Keratinocyte (primary cell): ENCODE measurements around the gene SHISA5. TPM values are rescaled to one million over a fixed set of nuclear protein-coding genes. Genes with fewer than 3 reads are reported as not detected.

ENCODE experiments used
- DNase-seq: peaks from one replicate; pipeline ENCODE4 v3.0.0-alpha.2; 2011; ENCODE audit warnings: low read depth, missing footprints, low spot score
- FAIRE-seq: peaks from 2 replicates; lab custom pipeline; 2011; peaks lifted over from hg19 to GRCh38; lab: Jason Lieb, UNC
- H2AFZ ChIP-seq: 2 replicates; pipeline ENCODE4 v1.6.0; 2012; ENCODE audit warnings: low read length, control low read depth, inconsistent platforms; ENCODE audit not compliant: control insufficient read depth
- H3K27ac ChIP-seq: 2 replicates; pipeline ENCODE4 v1.5.1; 2011; ENCODE audit warnings: low read length; ENCODE audit not compliant: control insufficient read depth, insufficient read depth
- H3K27me3 ChIP-seq: 3 replicates; pipeline ENCODE4 v1.6.0; 2011; ENCODE audit warnings: low read length; ENCODE audit not compliant: control insufficient read depth, insufficient read depth; ENCODE audit errors: extremely low read depth
- H3K36me3 ChIP-seq, 2 experiments: 2 replicates in 1 of 2; 3 replicates in 1 of 2; pipeline ENCODE4 v1.5.1; 2011; ENCODE audit warnings: low read length in 2 of 2, mild to moderate bottlenecking in 1 of 2; ENCODE audit not compliant: control insufficient read depth in 2 of 2, insufficient read depth in 2 of 2; ENCODE audit errors: extremely low read depth in 1 of 2
- H3K4me1 ChIP-seq: 3 replicates; pipeline ENCODE4 v1.5.1; 2011; ENCODE audit warnings: low read length; ENCODE audit not compliant: control insufficient read depth, insufficient read depth; ENCODE audit errors: extremely low read depth
- H3K4me2 ChIP-seq: 3 replicates; pipeline ENCODE4 v1.6.0; 2011; ENCODE audit warnings: low read depth, low read length; ENCODE audit not compliant: control insufficient read depth, insufficient read depth; ENCODE audit errors: extremely low read depth
- H3K4me3 ChIP-seq, 3 experiments: fragments of 200-600 bp in 1 of 3; sonication (generic) in 1 of 3; 2 replicates in 2 of 3; 3 replicates in 1 of 3; pipeline ENCODE4 v1.5.1; 2011 to 2016; ENCODE audit warnings: low read length in 3 of 3, mild to moderate bottlenecking in 3 of 3, control low read depth in 2 of 3, inconsistent platforms in 1 of 3, low read depth in 1 of 3, mixed read lengths in 1 of 3, mixed run types in 1 of 3, moderate library complexity in 1 of 3; ENCODE audit not compliant: control insufficient read depth in 2 of 3, insufficient read depth in 2 of 3; ENCODE audit errors: extremely low read depth in 1 of 3
- H3K79me2 ChIP-seq: 2 replicates; pipeline ENCODE4 v1.6.0; 2012; ENCODE audit warnings: low read length; ENCODE audit not compliant: control insufficient read depth, insufficient read depth
- H3K9ac ChIP-seq: 3 replicates; pipeline ENCODE4 v1.6.0; 2011; ENCODE audit warnings: low read length; ENCODE audit not compliant: control insufficient read depth, insufficient read depth; ENCODE audit errors: extremely low read depth
- H3K9me1 ChIP-seq: 3 replicates; pipeline ENCODE4 v1.6.0; 2011; ENCODE audit warnings: low read length; ENCODE audit not compliant: control insufficient read depth, insufficient read depth; ENCODE audit errors: extremely low read depth
- H3K9me3 ChIP-seq: 2 replicates; pipeline ENCODE4 v1.5.1; 2012; ENCODE audit warnings: low read depth, low read length; ENCODE audit not compliant: control insufficient read depth
- H4K20me1 ChIP-seq: 3 replicates; pipeline ENCODE4 v1.6.0; 2011; ENCODE audit warnings: low read length; ENCODE audit not compliant: control insufficient read depth, insufficient read depth; ENCODE audit errors: extremely low read depth
- CTCF ChIP-seq, 3 experiments: IDR thresholded peaks in 1 of 3; conservative IDR thresholded peaks in 1 of 3; optimal IDR thresholded peaks in 1 of 3; 2 replicates in 2 of 3; 3 replicates in 1 of 3; pipeline versions ENCODE3 to v1.5.1; 2011; ENCODE audit warnings: low read length in 3 of 3, mild to moderate bottlenecking in 3 of 3, moderate library complexity in 2 of 3, control low read depth in 1 of 3, inconsistent platforms in 1 of 3; ENCODE audit not compliant: insufficient read depth in 2 of 3; ENCODE audit errors: extremely low read depth in 1 of 3
- EZH2 ChIP-seq: IDR thresholded peaks from one replicate; pipeline ENCODE4 v1.6.1; 2012; ENCODE audit warnings: inconsistent platforms, mild to moderate bottlenecking, low read length, moderate library complexity
- dilution Hi-C: fragments of 300-500 bp; cut with MboI; formaldehyde crosslinking; loops from one replicate; pipeline ENCODE4 v1.7.0; 2020; ENCODE audit warnings: low sequenced_read_pairs; ENCODE audit not compliant: extremely low pct_ligation_motif_present
- polyA plus RNA-seq, 5 experiments: library from polyadenylated mRNA; depleted of rRNA in 3 of 5; stranded (reverse) in 3 of 5; stranded (forward) in 1 of 5; unstranded in 1 of 5; fragments of >200 nt; gene quantifications; 1 replicate in 1 of 5; 2 replicates in 3 of 5; 3 replicates in 1 of 5; pipeline versions ENCODE4 v1.2.1 to v1.2.3, GENCODE V29; 2011 to 2012; ENCODE audit warnings: missing spikeins in 2 of 5, low read depth in 1 of 5, low replicate concordance in 1 of 5

The SHISA5 gene
- polyA plus RNA-seq, 1 donor (not counting 4 experiments of a cell fraction or from before 2014, with no cell fraction given): 94.4 TPM

- no peak for TF ChIP-seq CTCF (optimal IDR thresholded peaks at IDR 0.05 in 1 of 3, IDR thresholded peaks at IDR 0.05 in 1 of 3, conservative IDR thresholded peaks at IDR 0.05 in 1 of 3; ENCODE audit: extremely low read depth in 1 of 3, insufficient read depth in 2 of 3, low read length in 3 of 3)
- TF ChIP-seq EZH2: no peak
- H3K4me2 ChIP-seq: no peak overlapping the region
- H3K9ac ChIP-seq: no peak overlapping the region
- H3K9me1 ChIP-seq: no peaks in the 10 kb centered on the region
- H3K4me1 ChIP-seq: peaks cover 2% of the 10 kb centered on the region
- peak; percentile 51 for FAIRE-seq
- H3K27me3 ChIP-seq: no peaks in the 10 kb centered on the region
- H3K79me2 ChIP-seq: no peaks in the 10 kb centered on the region
- no peak for DNase-seq
- no peak overlapping the region for H3K27ac ChIP-seq
- no peaks in the 10 kb centered on the region for H4K20me1 ChIP-seq
- no peak overlapping the region for H3K4me3 ChIP-seq
- H2AFZ ChIP-seq: no peak overlapping the region
- H3K36me3 ChIP-seq: peaks cover 16 to 33% of the 10 kb centered on the region in 2 experiments
- no peaks in the 10 kb centered on the region for H3K9me3 ChIP-seq
- dilution Hi-C loops: no loop called here
Observed at GRCh38 chr3:48459331-48459730, 44.6 kb downstream of the SHISA5 start.

GRCh38 chr3:48456456-48456855 lies 47.5 kb downstream of the SHISA5 start:
- no peaks in the 10 kb centered on the region for H3K27me3 ChIP-seq
- no peaks in the 10 kb centered on the region for H4K20me1 ChIP-seq
- TF ChIP-seq EZH2: no peak
- TF ChIP-seq CTCF (optimal IDR thresholded peaks at IDR 0.05 in 1 of 3, IDR thresholded peaks at IDR 0.05 in 1 of 3, conservative IDR thresholded peaks at IDR 0.05 in 1 of 3; ENCODE audit: extremely low read depth in 1 of 3, insufficient read depth in 2 of 3, low read length in 3 of 3): no peak
- H3K27ac ChIP-seq: no peak overlapping the region
- no peak overlapping the region for H3K4me3 ChIP-seq
- H2AFZ ChIP-seq: no peak overlapping the region
- H3K9me1 ChIP-seq: no peaks in the 10 kb centered on the region
- H3K9me3 ChIP-seq: no peaks in the 10 kb centered on the region
- H3K4me1 ChIP-seq: peaks cover 2% of the 10 kb centered on the region
- dilution Hi-C loops: no loop called here
- no peak overlapping the region for H3K4me2 ChIP-seq
- DNase-seq: no peak
- peaks cover 25 to 49% of the 10 kb centered on the region in 2 experiments for H3K36me3 ChIP-seq
- H3K79me2 ChIP-seq: no peaks in the 10 kb centered on the region
- no peak overlapping the region for H3K9ac ChIP-seq
- no peak for FAIRE-seq
